Ovary (tissue), 3 donors: ENCODE results near the gene C4orf33.
"Not testable (repeated sequence)": the region's sequence is repeated elsewhere in the genome, so short reads cannot be mapped to it uniquely, and the experiment has no call there.

Experiments
- CTCF ChIP-seq, 3 donors: fragments of 450-650 bp in 2 of 3; fragments of 200-600 bp in 1 of 3; IDR thresholded peaks; one replicate each; pipeline versions ENCODE4 v1.5.1 to v1.8.0; 2016 to 2022; ENCODE audit warnings: antibody characterized with exemption in 3 of 3, mild to moderate bottlenecking in 1 of 3
- EP300 ChIP-seq: sonication (generic); formaldehyde crosslinking; IDR thresholded peaks from one replicate; pipeline ENCODE4 v1.6.1; 2017; ENCODE audit warnings: antibody characterized with exemption
- POLR2A ChIP-seq: fragments of 450-650 bp; IDR thresholded peaks from one replicate; pipeline ENCODE4 v1.6.1; 2017; ENCODE audit warnings: antibody characterized with exemption, mild to moderate bottlenecking, moderate library complexity
- donor health status: DM: no; HTN: no; CAD: no.

GRCh38 chr4:129069537-129069936, 26.4 kb upstream of the C4orf33 start:
- TF ChIP-seq POLR2A; CTCF (IDR thresholded peaks at IDR 0.05); EP300: not testable (repeated sequence)
